Measurements from ENCODE around the gene RNF224.

Gene RNF224

DNA sequence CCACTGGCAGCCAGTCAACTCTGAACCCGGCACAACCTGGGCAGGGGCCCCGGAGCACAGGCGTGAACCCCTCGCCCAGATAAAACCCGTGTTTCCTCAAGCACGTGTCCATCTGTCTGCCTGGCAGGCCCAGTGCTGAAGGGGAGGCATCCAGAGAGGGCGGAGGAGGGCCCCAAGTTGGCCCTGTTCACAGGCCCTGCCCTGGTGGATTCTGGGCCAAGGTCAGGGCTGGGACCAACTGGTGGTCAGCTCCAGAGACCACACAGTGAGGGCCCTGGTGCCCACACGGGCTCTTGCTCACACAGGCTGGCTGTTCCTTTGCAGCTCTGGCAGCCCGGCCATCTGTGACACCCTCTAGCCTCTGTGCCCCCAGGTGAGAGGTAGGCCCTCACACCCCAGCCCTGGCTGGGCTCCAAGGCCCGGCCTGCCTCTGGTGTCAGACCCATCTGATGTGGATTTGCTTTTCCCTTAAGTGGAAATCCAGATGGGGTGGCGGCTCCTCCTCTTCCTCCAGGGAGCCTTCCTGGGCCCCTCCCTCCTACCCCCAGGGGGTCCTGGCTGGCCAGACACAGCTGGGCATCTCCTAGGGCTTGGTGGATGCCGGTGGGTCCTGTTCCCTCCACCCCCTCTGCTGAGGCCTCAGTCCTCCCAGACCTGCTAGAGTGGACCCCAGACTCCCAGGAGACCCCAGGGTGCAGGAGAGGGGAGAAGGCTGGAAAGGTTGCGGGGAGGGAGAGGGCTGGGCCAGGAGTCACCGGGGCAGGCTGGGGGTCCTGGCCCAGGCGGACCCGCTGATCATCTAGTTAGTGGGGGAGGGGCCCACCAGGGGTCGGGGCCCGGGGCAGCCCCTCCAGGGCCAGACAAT lies 23.3 kb downstream of the RNF224 start:
- no peak overlapping the region for H3K4me3 ChIP-seq (ENCODE audit: low read depth, low read length)
- TF ChIP-seq MAX (IDR thresholded peaks at IDR 0.05; ENCODE audit: low read depth, low read length) (no peak), MYC (IDR thresholded peaks at IDR 0.05; ENCODE audit: low read depth, low read length) (no peak), POLR2A (IDR thresholded peaks at IDR 0.05; ENCODE audit: extremely low read depth, insufficient read length) (no peak)
- TF ChIP-seq, protein P1, sequence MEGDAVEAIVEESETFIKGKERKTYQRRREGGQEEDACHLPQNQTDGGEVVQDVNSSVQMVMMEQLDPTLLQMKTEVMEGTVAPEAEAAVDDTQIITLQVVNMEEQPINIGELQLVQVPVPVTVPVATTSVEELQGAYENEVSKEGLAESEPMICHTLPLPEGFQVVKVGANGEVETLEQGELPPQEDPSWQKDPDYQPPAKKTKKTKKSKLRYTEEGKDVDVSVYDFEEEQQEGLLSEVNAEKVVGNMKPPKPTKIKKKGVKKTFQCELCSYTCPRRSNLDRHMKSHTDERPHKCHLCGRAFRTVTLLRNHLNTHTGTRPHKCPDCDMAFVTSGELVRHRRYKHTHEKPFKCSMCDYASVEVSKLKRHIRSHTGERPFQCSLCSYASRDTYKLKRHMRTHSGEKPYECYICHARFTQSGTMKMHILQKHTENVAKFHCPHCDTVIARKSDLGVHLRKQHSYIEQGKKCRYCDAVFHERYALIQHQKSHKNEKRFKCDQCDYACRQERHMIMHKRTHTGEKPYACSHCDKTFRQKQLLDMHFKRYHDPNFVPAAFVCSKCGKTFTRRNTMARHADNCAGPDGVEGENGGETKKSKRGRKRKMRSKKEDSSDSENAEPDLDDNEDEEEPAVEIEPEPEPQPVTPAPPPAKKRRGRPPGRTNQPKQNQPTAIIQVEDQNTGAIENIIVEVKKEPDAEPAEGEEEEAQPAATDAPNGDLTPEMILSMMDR (IDR thresholded peaks at IDR 0.05; ENCODE audit: low read depth, low read length), result no peak
- no peak for DNase-seq (ENCODE audit: low read depth)

DNA sequence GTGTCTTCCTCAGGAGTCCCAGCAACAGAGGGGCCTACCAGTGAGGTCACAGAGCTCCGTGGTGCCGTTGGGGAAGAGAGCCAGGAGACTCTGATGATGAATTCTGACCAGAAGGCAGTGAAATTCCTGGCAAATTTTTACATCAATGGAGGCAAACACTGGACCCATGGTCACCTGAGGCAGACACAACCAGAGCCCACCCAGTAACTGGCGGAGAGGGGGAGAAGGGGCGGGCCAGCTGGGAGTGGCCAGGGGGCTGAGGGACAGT lies 23.8 kb downstream of the RNF224 start, which contains the start of gene STPG3:
TSS of gene STPG3 (plus strand) at position 93 of the 268 bp plus-strand sequence. CDS start at position 94, 1 bp downstream.
- no peak within 1 kb of the TSS for H3K4me3 ChIP-seq (ENCODE audit: low read depth, low read length)
- no peak for DNase-seq (ENCODE audit: low read depth)
- TF ChIP-seq, protein P1 (IDR thresholded peaks at IDR 0.05; ENCODE audit: low read depth, low read length), result no peak
- TF ChIP-seq MYC (IDR thresholded peaks at IDR 0.05; ENCODE audit: low read depth, low read length) (no peak), MAX (IDR thresholded peaks at IDR 0.05; ENCODE audit: low read depth, low read length) (no peak), POLR2A (IDR thresholded peaks at IDR 0.05; ENCODE audit: extremely low read depth, insufficient read length) (no peak)

- TF ChIP-seq MYC (IDR thresholded peaks at IDR 0.05; ENCODE audit: low read depth, low read length) (no peak), POLR2A (IDR thresholded peaks at IDR 0.05; ENCODE audit: extremely low read depth, insufficient read length) (no peak), MAX (IDR thresholded peaks at IDR 0.05; ENCODE audit: low read depth, low read length) (no peak)
- TF ChIP-seq, protein P1 (IDR thresholded peaks at IDR 0.05; ENCODE audit: low read depth, low read length), result no peak
- no peak overlapping the region for H3K4me3 ChIP-seq (ENCODE audit: low read depth, low read length)
- no peak for DNase-seq (ENCODE audit: low read depth)
These were observed 24.4 kb downstream of the RNF224 start for GRCh38 chr9:137251490-137252268.

GRCh38 chr9:137252555-137253506 lies 25.5 kb downstream of the RNF224 start:
- TF ChIP-seq, protein P1 (IDR thresholded peaks at IDR 0.05; ENCODE audit: low read depth, low read length), result no peak
- TF ChIP-seq MAX (IDR thresholded peaks at IDR 0.05; ENCODE audit: low read depth, low read length) (no peak), MYC (IDR thresholded peaks at IDR 0.05; ENCODE audit: low read depth, low read length) (no peak), POLR2A (IDR thresholded peaks at IDR 0.05; ENCODE audit: extremely low read depth, insufficient read length) (no peak)
- no peak overlapping the region for H3K4me3 ChIP-seq (ENCODE audit: low read depth, low read length)
- no peak for DNase-seq (ENCODE audit: low read depth)

Data from NB4 (cell line).